A673 (cell line): Measurements from ENCODE around the gene SMARCD2. TPM values are rescaled to one million over a fixed set of nuclear protein-coding genes. Genes with fewer than 3 reads are reported as not detected.
A peak's percentile ranks its signal among the peaks of the same experiment; 100 is the strongest.
"Not testable (repeated sequence)": the region's sequence is repeated elsewhere in the genome, so short reads cannot be mapped to it uniquely, and the experiment has no call there.

ENCODE experiments used
- BruUV-seq: library from RNA; stranded (reverse); fragments of 400-500 nt; replicated peaks from 2 replicates; lab custom pipeline; 2021; lab: Mats Ljungman, UMichigan
- CTCF ChIA-PET: fragments of 300-600 bp; sonication (Branson Sonifier 250); formaldehyde crosslinking; loops from one replicate; lab custom pipeline; 2022; ENCODE audit warnings: antibody characterized with exemption; lab: Charles Lee
- POLR2A ChIA-PET: fragments of 300-600 bp; sonication (Branson Sonifier 250); formaldehyde crosslinking; loops from one replicate; lab custom pipeline; 2022; ENCODE audit warnings: antibody characterized with exemption; ENCODE audit not compliant: low non-redundant PET; lab: Charles Lee
- DNase-seq: peaks from one replicate; pipeline ENCODE4 v3.0.0-alpha.2; 2015; ENCODE audit warnings: low spot score
- H3K27ac ChIP-seq: fragments of 200-600 bp; sonication (generic); 2 replicates; pipeline ENCODE4 v1.5.1; 2016; ENCODE audit warnings: mixed run types, low read depth, mild to moderate bottlenecking, mixed read lengths, antibody characterized with exemption, low read length; ENCODE audit not compliant: poor library complexity, severe bottlenecking
- H3K27me3 ChIP-seq: fragments of 200-600 bp; sonication (generic); replicated peaks from 2 replicates; pipeline ENCODE4 v1.6.1; 2017; ENCODE audit warnings: mixed run types, low read depth, mild to moderate bottlenecking, mixed read lengths, antibody characterized with exemption, low read length; ENCODE audit not compliant: insufficient read depth, poor library complexity
- H3K36me3 ChIP-seq: fragments of 200-600 bp; sonication (generic); 2 replicates; pipeline ENCODE4 v1.6.1; 2016; ENCODE audit warnings: mixed run types, mild to moderate bottlenecking, mixed read lengths, antibody characterized with exemption, low read length; ENCODE audit not compliant: insufficient read depth, poor library complexity, severe bottlenecking
- H3K4me1 ChIP-seq: fragments of 200-600 bp; sonication (generic); 2 replicates; pipeline ENCODE4 v1.6.1; 2017; ENCODE audit warnings: mixed run types, mild to moderate bottlenecking, mixed read lengths, antibody characterized with exemption, low read length; ENCODE audit not compliant: insufficient read depth, poor library complexity, severe bottlenecking
- H3K4me3 ChIP-seq: fragments of 200-600 bp; sonication (generic); 2 replicates; pipeline ENCODE4 v1.5.1; 2016; ENCODE audit warnings: low read depth, mixed run types, mild to moderate bottlenecking, mixed read lengths, low read length; ENCODE audit not compliant: poor library complexity, severe bottlenecking
- H3K9me3 ChIP-seq: fragments of 200-600 bp; sonication (generic); 2 replicates; pipeline ENCODE4 v1.6.1; 2016; ENCODE audit warnings: mixed run types, low read depth, mild to moderate bottlenecking, mixed read lengths, antibody characterized with exemption, low read length; ENCODE audit not compliant: poor library complexity, severe bottlenecking
- CTCF ChIP-seq: fragments of 300-800, 200-600 bp; sonication (generic); conservative IDR thresholded peaks from 2 replicates; pipeline ENCODE4 v1.5.1; 2017; ENCODE audit warnings: low read depth, mild to moderate bottlenecking, antibody characterized with exemption, low read length, moderate library complexity, mixed read lengths
- EZH2 ChIP-seq: fragments of 200-600 bp; sonication (generic); IDR thresholded peaks from 2 replicates; pipeline ENCODE4 v1.6.1; 2017; ENCODE audit warnings: borderline replicate concordance, low read depth, mild to moderate bottlenecking, mixed read lengths, antibody characterized with exemption, low read length; ENCODE audit not compliant: poor library complexity, severe bottlenecking
- intact Hi-C: fragments of 100-400 bp; cut with micrococcal nuclease; formaldehyde crosslinking; loops from one replicate; pipeline ENCODE4 v1.10.0; 2022; ENCODE audit not compliant: unreplicated experiment
- total RNA-seq: library from RNA; stranded (reverse); gene quantifications from 2 replicates; pipeline ENCODE4 v1.2.3, GENCODE V29; 2021

Gene SMARCD2
- total RNA-seq, 1 experiment from 2014 or later: 71.9 TPM

GRCh38 chr17:63847525-63848249, 5.2 kb upstream of the SMARCD2 start:
- TF ChIP-seq EZH2 (no peak), CTCF (no peak)
- BruUV-seq: no TSS peak
- Histone ChIP-seq H3K27me3 (no peaks in the 10 kb centered on the region), H3K4me3 (no peak overlapping the region), H3K36me3 (no peaks in the 10 kb centered on the region), H3K9me3 (no peaks in the 10 kb centered on the region), H3K4me1 (no peaks in the 10 kb centered on the region), H3K27ac (no peak overlapping the region)
- intact Hi-C loops: no loop called here
- DNase-seq: no peak
- CTCF ChIA-PET: no interaction called here
- POLR2A ChIA-PET: no interaction called here

GRCh38 chr17:63845509-63845908, 3.0 kb upstream of the SMARCD2 start:
- ChIA-PET POLR2A (no interaction called here), CTCF (no interaction called here)
- no TSS peak for BruUV-seq

GRCh38 chr17:63843910-63844677, 1.6 kb upstream of the SMARCD2 start:
- no peaks in the 10 kb centered on the region for H3K9me3 ChIP-seq
- DNase-seq: no peak
- H3K27ac ChIP-seq: no peak overlapping the region
- intact Hi-C loops: no loop called here
- peak overlapping the region; percentile 95 for H3K4me3 ChIP-seq
- CTCF ChIA-PET: interaction anchor here (0.7 kb wide), 1 partner anchor 17 kb away, joined by 5 read pairs; the partner anchor contains the start of gene PSMC5
- no peaks in the 10 kb centered on the region for H3K27me3 ChIP-seq
- no TSS peak for BruUV-seq
- no peak for TF ChIP-seq EZH2
- TF ChIP-seq CTCF: no peak
- no peaks in the 10 kb centered on the region for H3K36me3 ChIP-seq
- POLR2A ChIA-PET: no interaction called here
- H3K4me1 ChIP-seq: peaks cover 23% of the 10 kb centered on the region

More at GRCh38 chr17:63845509-63845908, 3.0 kb upstream of the SMARCD2 start:
- Histone ChIP-seq H3K27ac (no peak overlapping the region), H3K4me3 (no peak overlapping the region), H3K27me3 (no peaks in the 10 kb centered on the region), H3K4me1 (peaks cover 9% of the 10 kb centered on the region), H3K9me3 (no peaks in the 10 kb centered on the region), H3K36me3 (no peaks in the 10 kb centered on the region)
- TF ChIP-seq EZH2: no peak
- TF ChIP-seq CTCF: no peak
- DNase-seq: no peak
- intact Hi-C loops: no loop called here

GRCh38 chr17:63843387-63843888, 953 bp upstream of the SMARCD2 start:
- Histone ChIP-seq H3K27ac (peak overlapping the region; percentile 62), H3K4me1 (peaks cover 30% of the 10 kb centered on the region), H3K4me3 (peak overlapping the region; percentile 95)
- H3K27me3 ChIP-seq, H3K9me3 ChIP-seq, DNase-seq, intact Hi-C loops, H3K36me3 ChIP-seq: not testable (repeated sequence)
- ChIA-PET POLR2A (interaction anchor here (0.6 kb wide), 1 partner anchor 303 kb away, joined by 3 read pairs; no protein-coding TSS in a partner anchor), CTCF (interaction anchor here (0.7 to 1.2 kb wide), 3 partner anchors 9 to 23 kb away, joined by 4 to 5 read pairs (median 5); partner anchors contain the start of gene PSMC5)
- BruUV-seq: TSS peak; percentile 84
